DND-41 (cell line): ENCODE results near the gene SMG6.

ENCODE experiments used
- ATAC-seq: fragments of 200-7000 bp; cut with Tn5 transposase; 3 replicates; pipeline ENCODE4 v1.9.1; 2021; ENCODE audit warnings: low read depth; ENCODE audit not compliant: insufficient read depth
- DNase-seq: peaks from one replicate; pipeline ENCODE4 v3.0.0-alpha.2; 2020
- H2AFZ ChIP-seq: 2 replicates; pipeline ENCODE4 v1.6.0; 2012; ENCODE audit warnings: low read depth, low read length
- H3K27ac ChIP-seq: 2 replicates; pipeline ENCODE4 v1.5.1; 2012; ENCODE audit warnings: low read length, inconsistent platforms
- H3K27me3 ChIP-seq: fragments of 200-600 bp; sonication (generic); 2 replicates; pipeline ENCODE4 v1.6.0; 2012; ENCODE audit warnings: low read length, mild to moderate bottlenecking, inconsistent platforms; ENCODE audit not compliant: insufficient read depth, poor library complexity
- H3K36me3 ChIP-seq: 2 replicates; pipeline ENCODE4 v1.5.1; 2012; ENCODE audit warnings: low read length, inconsistent platforms; ENCODE audit not compliant: insufficient read depth
- H3K4me1 ChIP-seq: 2 replicates; pipeline ENCODE4 v1.5.1; 2012; ENCODE audit warnings: mild to moderate bottlenecking, low read length; ENCODE audit not compliant: insufficient read depth
- H3K4me2 ChIP-seq: 2 replicates; pipeline ENCODE4 v1.6.0; 2012; ENCODE audit warnings: mild to moderate bottlenecking, moderate library complexity, low read length, inconsistent platforms; ENCODE audit not compliant: insufficient read depth
- H3K4me3 ChIP-seq, 2 experiments: fragments of 200-600 bp in 1 of 2; shearing (Covaris generic) in 1 of 2; 2 replicates each; pipeline ENCODE4 v1.5.1; 2012 to 2016; ENCODE audit warnings: inconsistent platforms in 2 of 2, low read length in 2 of 2, mild to moderate bottlenecking in 2 of 2, low read depth in 1 of 2, moderate library complexity in 1 of 2
- H3K79me2 ChIP-seq: 2 replicates; pipeline ENCODE4 v1.6.0; 2012; ENCODE audit warnings: low read length, inconsistent platforms; ENCODE audit not compliant: insufficient read depth
- H3K9ac ChIP-seq: 2 replicates; pipeline ENCODE4 v1.6.0; 2012; ENCODE audit warnings: low read depth, mild to moderate bottlenecking, inconsistent platforms, low read length, moderate library complexity
- H3K9me3 ChIP-seq: 2 replicates; pipeline ENCODE4 v1.5.1; 2012; ENCODE audit warnings: low read length, moderate library complexity, mild to moderate bottlenecking, inconsistent platforms; ENCODE audit not compliant: insufficient read depth, severe bottlenecking
- H4K20me1 ChIP-seq: 2 replicates; pipeline ENCODE4 v1.6.0; 2012; ENCODE audit warnings: low read length; ENCODE audit not compliant: insufficient read depth
- EZH2 ChIP-seq: IDR thresholded peaks from 3 replicates; pipeline ENCODE4 v1.6.1; 2012; ENCODE audit warnings: borderline replicate concordance, low read depth, mild to moderate bottlenecking, moderate library complexity, low read length, inconsistent platforms; ENCODE audit not compliant: severe bottlenecking
- TF ChIP-seq, protein P1 (sequence below): IDR thresholded peaks from 2 replicates; pipeline ENCODE4 v1.5.1; 2012; ENCODE audit warnings: borderline replicate concordance, low read length, moderate library complexity, mild to moderate bottlenecking; ENCODE audit not compliant: poor library complexity, severe bottlenecking; ENCODE audit errors: extremely low read depth

Gene SMG6

DNA sequence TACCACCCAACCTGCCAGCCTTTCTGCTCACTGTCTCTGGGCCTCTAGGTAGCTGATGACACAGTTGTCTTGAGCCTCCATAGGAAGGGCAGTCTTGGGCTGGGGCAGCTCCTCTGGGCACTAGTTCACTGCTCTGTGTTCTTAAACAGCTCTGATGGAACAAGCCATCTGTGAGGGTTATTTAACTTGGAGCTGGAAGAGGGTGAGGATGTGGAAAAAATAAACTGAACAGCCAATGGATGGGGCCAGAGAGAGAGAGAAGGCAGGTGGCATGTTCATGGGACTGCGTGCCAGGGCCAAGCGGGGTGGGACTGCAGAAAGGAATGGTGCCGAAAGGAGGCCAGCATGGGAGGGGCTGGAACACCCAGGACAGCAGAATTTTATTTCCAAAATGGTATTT lies 196.1 kb downstream of the SMG6 start:
- H3K27me3 ChIP-seq: no peaks in the 10 kb centered on the region
- no peak overlapping the region for H3K4me3 ChIP-seq
- H3K4me2 ChIP-seq: no peak overlapping the region
- H3K9me3 ChIP-seq: no peaks in the 10 kb centered on the region
- H3K4me1 ChIP-seq: no peaks in the 10 kb centered on the region
- H3K9ac ChIP-seq: no peak overlapping the region
- no peak for TF ChIP-seq EZH2
- TF ChIP-seq, protein P1, sequence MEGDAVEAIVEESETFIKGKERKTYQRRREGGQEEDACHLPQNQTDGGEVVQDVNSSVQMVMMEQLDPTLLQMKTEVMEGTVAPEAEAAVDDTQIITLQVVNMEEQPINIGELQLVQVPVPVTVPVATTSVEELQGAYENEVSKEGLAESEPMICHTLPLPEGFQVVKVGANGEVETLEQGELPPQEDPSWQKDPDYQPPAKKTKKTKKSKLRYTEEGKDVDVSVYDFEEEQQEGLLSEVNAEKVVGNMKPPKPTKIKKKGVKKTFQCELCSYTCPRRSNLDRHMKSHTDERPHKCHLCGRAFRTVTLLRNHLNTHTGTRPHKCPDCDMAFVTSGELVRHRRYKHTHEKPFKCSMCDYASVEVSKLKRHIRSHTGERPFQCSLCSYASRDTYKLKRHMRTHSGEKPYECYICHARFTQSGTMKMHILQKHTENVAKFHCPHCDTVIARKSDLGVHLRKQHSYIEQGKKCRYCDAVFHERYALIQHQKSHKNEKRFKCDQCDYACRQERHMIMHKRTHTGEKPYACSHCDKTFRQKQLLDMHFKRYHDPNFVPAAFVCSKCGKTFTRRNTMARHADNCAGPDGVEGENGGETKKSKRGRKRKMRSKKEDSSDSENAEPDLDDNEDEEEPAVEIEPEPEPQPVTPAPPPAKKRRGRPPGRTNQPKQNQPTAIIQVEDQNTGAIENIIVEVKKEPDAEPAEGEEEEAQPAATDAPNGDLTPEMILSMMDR: no peak
- no peaks in the 10 kb centered on the region for H3K79me2 ChIP-seq
- no peaks in the 10 kb centered on the region for H4K20me1 ChIP-seq
- H2AFZ ChIP-seq: no peak overlapping the region
- ATAC-seq: no peak
- DNase-seq: no peak
- H3K27ac ChIP-seq: no peak overlapping the region
- peaks cover 6% of the 10 kb centered on the region; the same call in 1 of the 2 replicates for H3K36me3 ChIP-seq

DNA sequence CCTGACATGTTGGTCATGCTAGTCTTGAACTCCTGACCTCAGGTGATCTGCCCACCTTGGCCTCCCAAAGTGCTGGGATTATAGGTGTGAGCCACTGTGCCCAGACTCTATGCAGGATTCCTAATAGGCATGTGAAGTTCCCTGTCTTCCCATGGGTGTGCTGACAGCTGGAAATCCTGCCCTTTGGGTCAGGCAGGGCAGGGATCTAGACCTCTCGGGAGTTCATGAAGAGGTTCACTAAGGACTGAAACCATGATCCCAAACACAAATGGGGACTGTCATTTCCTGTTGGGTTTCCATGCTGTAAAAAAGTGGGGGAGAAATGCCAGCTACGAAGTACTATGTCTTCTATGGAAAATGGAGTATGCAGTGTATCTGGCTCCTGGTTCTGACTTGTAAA lies 196.5 kb downstream of the SMG6 start:
- Histone ChIP-seq H3K79me2 (no peaks in the 10 kb centered on the region), H2AFZ (no peak overlapping the region), H3K4me1 (no peaks in the 10 kb centered on the region), H4K20me1 (no peaks in the 10 kb centered on the region), H3K4me2 (no peak overlapping the region), H3K27ac (no peak overlapping the region), H3K9me3 (no peaks in the 10 kb centered on the region), H3K36me3 (peaks cover 6% of the 10 kb centered on the region; the same call in 1 of the 2 replicates), H3K4me3 (no peak overlapping the region), H3K27me3 (no peaks in the 10 kb centered on the region), H3K9ac (no peak overlapping the region)
- ATAC-seq: no peak
- no peak for DNase-seq
- TF ChIP-seq EZH2: no peak
- TF ChIP-seq, protein P1: no peak

DNA sequence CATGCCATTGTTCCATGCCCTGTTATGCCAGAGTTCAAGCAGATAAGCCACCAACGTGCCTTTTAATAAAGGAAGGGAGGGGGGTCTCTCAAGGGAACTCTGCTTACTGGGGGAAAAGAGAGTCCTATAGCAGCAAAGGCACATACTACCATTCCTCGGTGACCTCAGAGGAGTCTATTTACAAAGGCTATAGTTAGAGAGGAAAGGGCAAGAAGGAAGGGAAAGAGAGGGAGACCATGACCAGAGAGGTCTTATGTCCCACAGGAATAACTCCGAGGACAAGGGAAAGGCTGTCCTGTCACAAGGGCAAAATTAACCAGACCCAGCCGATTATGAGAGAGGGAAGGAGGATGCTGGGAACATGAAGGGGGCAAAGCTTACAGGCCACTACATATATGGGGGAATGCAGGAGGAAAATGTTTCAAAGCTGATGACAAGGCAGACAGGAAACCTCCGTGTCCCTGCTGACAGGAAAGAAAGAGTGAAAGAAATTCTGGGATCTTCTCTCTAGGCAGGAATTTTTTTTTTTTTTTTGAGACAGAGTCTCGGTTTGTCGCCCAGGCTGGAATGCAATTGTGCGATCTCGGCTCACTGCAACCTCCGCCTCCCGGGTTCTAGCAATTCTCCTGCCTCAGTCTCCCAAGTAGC lies 197.2 kb downstream of the SMG6 start:
- Histone ChIP-seq H3K27ac (no peak overlapping the region), H2AFZ (no peak overlapping the region), H4K20me1 (no peaks in the 10 kb centered on the region), H3K9ac (no peak overlapping the region), H3K9me3 (no peaks in the 10 kb centered on the region), H3K27me3 (no peaks in the 10 kb centered on the region), H3K4me2 (no peak overlapping the region), H3K36me3 (peaks cover 6% of the 10 kb centered on the region; the same call in 1 of the 2 replicates), H3K4me3 (no peak overlapping the region), H3K4me1 (no peaks in the 10 kb centered on the region), H3K79me2 (no peaks in the 10 kb centered on the region)
- no peak for ATAC-seq
- TF ChIP-seq, protein P1: no peak
- no peak for TF ChIP-seq EZH2
- no peak for DNase-seq
